Breast epithelium (tissue), 3 donors: ENCODE measurements around the gene CD2.

Source experiments
- POLR2A ChIP-seq: fragments of 450-650 bp; IDR thresholded peaks from one replicate; pipeline ENCODE4 v1.6.1; 2016; ENCODE audit warnings: antibody characterized with exemption, mild to moderate bottlenecking, moderate library complexity
- POLR2AphosphoS5 ChIP-seq, 3 donors: sonication (generic); formaldehyde crosslinking; IDR thresholded peaks; one replicate each; pipeline ENCODE4 v1.6.1; 2017; ENCODE audit warnings: antibody characterized with exemption in 3 of 3
- TF ChIP-seq, protein P1 (sequence below), 3 donors: fragments of 450-650 bp; IDR thresholded peaks; one replicate each; pipeline ENCODE4 v1.5.1; 2016 to 2017; ENCODE audit warnings: antibody characterized with exemption in 3 of 3, mild to moderate bottlenecking in 3 of 3, moderate library complexity in 3 of 3

- TF ChIP-seq, protein P1, sequence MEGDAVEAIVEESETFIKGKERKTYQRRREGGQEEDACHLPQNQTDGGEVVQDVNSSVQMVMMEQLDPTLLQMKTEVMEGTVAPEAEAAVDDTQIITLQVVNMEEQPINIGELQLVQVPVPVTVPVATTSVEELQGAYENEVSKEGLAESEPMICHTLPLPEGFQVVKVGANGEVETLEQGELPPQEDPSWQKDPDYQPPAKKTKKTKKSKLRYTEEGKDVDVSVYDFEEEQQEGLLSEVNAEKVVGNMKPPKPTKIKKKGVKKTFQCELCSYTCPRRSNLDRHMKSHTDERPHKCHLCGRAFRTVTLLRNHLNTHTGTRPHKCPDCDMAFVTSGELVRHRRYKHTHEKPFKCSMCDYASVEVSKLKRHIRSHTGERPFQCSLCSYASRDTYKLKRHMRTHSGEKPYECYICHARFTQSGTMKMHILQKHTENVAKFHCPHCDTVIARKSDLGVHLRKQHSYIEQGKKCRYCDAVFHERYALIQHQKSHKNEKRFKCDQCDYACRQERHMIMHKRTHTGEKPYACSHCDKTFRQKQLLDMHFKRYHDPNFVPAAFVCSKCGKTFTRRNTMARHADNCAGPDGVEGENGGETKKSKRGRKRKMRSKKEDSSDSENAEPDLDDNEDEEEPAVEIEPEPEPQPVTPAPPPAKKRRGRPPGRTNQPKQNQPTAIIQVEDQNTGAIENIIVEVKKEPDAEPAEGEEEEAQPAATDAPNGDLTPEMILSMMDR (IDR thresholded peaks at IDR 0.05) = no peak
- TF ChIP-seq POLR2A (no peak), POLR2AphosphoS5 (IDR thresholded peaks at IDR 0.05) (no peak)
Measured at GRCh38 chr1:116717318-116717717, 36.9 kb upstream of the CD2 start.
